Muscle layer of duodenum (tissue), 2 donors: ENCODE results near the gene VWA8.
"Not testable (repeated sequence)": the region's sequence is repeated elsewhere in the genome, so short reads cannot be mapped to it uniquely, and the experiment has no call there.

Source experiments
- H3K27ac ChIP-seq: one replicate; pipeline ENCODE4 v1.7.0; 2013; ENCODE audit warnings: mild to moderate bottlenecking, low read length
- H3K27me3 ChIP-seq: one replicate; pipeline ENCODE4 v1.7.0; 2013; ENCODE audit warnings: low read depth, mild to moderate bottlenecking, control low read depth, low read length
- H3K36me3 ChIP-seq, 2 donors: one replicate each; pipeline ENCODE4 v1.7.0; 2013; ENCODE audit warnings: low read length in 2 of 2, control low read depth in 1 of 2, mild to moderate bottlenecking in 1 of 2; ENCODE audit not compliant: insufficient read depth in 2 of 2, control insufficient read depth in 1 of 2
- H3K4me1 ChIP-seq, 2 donors: one replicate each; pipeline ENCODE4 v1.7.0; 2013; ENCODE audit warnings: low read length in 2 of 2, mild to moderate bottlenecking in 2 of 2, control low read depth in 1 of 2, moderate library complexity in 1 of 2; ENCODE audit not compliant: insufficient read depth in 2 of 2, control insufficient read depth in 1 of 2
- H3K4me3 ChIP-seq, 2 donors: one replicate each; pipeline ENCODE4 v1.7.0; 2013; ENCODE audit warnings: low read length in 2 of 2, low read depth in 1 of 2, mild to moderate bottlenecking in 1 of 2
- H3K9me3 ChIP-seq, 2 donors: one replicate each; pipeline ENCODE4 v1.7.0; 2013; ENCODE audit warnings: low read length in 2 of 2, control low read depth in 1 of 2, mild to moderate bottlenecking in 1 of 2; ENCODE audit not compliant: control insufficient read depth in 1 of 2
- donor health status: healthy.

Gene VWA8

GRCh38 chr13:41851351-41851750 lies 109.6 kb downstream of the VWA8 start:
- Histone ChIP-seq H3K4me1 (peaks cover 0 to 4% of the 10 kb centered on the region in 2 donors), H3K9me3 (no peaks in the 10 kb centered on the region), H3K4me3 (no peak overlapping the region), H3K27ac (no peak overlapping the region), H3K27me3 (no peaks in the 10 kb centered on the region), H3K36me3 (peaks cover 0 to 6% of the 10 kb centered on the region in 2 donors)

- H3K27ac ChIP-seq, result no peak overlapping the region
- no peaks in the 10 kb centered on the region for H3K9me3 ChIP-seq
- H3K4me1 ChIP-seq, result peaks cover 0 to 4% of the 10 kb centered on the region in 2 donors
- H3K4me3 ChIP-seq, result no peak overlapping the region
- no peaks in the 10 kb centered on the region for H3K27me3 ChIP-seq
- peaks cover 0 to 7% of the 10 kb centered on the region in 2 donors for H3K36me3 ChIP-seq
Measured at GRCh38 chr13:41848435-41849255, 112.3 kb downstream of the VWA8 start.

DNA sequence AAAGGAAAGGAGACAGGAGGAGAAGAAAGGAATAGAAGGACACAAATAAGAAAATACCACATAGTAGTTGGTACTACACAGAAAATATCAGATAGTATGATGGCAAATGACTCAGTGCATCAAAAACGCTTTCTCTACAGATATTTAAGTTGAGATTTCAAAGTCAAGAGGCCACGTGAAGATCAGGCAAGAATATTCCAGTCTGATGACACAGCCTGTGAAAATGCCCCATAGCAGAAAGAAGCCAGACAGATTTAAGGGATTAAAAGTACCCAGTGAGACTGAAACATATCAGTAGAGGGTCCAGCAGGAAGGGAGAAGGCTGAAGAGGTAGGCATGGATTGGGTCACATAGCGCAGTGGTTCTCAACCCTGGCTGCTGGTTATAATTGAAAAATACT lies 113.7 kb downstream of the VWA8 start:
- Histone ChIP-seq H3K36me3 (peaks cover 0 to 5% of the 10 kb centered on the region in 2 donors), H3K9me3 (no peaks in the 10 kb centered on the region), H3K27me3 (no peaks in the 10 kb centered on the region), H3K27ac (no peak overlapping the region), H3K4me3 (no peak overlapping the region), H3K4me1 (peaks cover 0 to 4% of the 10 kb centered on the region in 2 donors)

DNA sequence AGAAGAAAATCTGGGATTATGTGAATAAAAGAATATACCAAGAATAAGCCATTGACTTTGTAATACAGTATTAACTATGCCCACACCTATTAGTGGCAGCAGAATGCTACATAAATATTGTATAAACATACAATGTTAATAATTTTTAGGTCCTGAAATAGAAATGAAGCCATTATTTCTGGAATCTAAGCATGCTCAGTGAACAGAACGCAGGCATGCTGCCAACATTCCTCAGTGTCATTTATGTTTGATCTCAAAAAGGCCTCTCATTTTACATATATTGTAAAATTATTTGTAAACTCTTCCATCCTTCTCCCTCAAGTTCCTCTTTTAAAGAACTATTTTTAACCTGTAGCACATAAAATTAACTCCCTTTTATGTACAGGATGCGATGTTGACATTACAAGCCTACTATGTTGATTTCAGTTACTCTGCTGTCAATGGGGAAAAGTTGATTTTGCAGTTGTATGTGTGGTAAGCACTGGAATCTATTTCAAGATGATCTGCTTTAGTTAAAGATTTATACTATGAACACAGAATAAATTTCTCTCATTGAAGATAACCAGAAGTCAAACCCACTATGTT lies 118.8 kb downstream of the VWA8 start:
- Histone ChIP-seq H3K9me3 (no peaks in the 10 kb centered on the region), H3K36me3 (peaks cover 0 to 5% of the 10 kb centered on the region in 2 donors), H3K4me1 (no peaks in the 10 kb centered on the region), H3K27ac (no peak overlapping the region), H3K27me3 (no peaks in the 10 kb centered on the region), H3K4me3 (no peak overlapping the region)

DNA sequence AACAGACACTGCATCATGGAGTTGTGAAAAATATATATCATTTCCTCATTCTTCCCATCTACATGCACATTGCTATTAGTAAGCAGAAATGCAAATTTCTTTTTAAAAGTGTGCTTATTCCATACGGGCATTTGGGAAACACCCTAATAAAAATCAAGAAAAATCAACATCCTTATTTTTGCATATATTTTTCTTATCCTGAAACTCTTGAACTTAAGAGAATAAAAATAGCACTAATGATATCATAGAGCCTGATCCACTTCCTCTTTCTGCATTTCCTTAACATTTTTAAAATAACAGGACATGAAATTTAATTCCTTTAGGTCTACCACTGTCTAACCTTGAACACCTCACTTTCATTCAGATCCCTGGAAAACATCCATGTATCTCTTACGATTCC lies 123.3 kb downstream of the VWA8 start:
- Histone ChIP-seq H3K27ac (no peak overlapping the region), H3K9me3 (no peaks in the 10 kb centered on the region), H3K4me1 (no peaks in the 10 kb centered on the region), H3K36me3 (peaks cover 6 to 7% of the 10 kb centered on the region in 2 donors), H3K27me3 (no peaks in the 10 kb centered on the region), H3K4me3 (no peak overlapping the region)

- Histone ChIP-seq H3K27ac (no peak overlapping the region), H3K36me3 (peaks cover 7 to 13% of the 10 kb centered on the region in 2 donors), H3K4me1 (no peaks in the 10 kb centered on the region), H3K27me3 (no peaks in the 10 kb centered on the region), H3K4me3 (no peak overlapping the region), H3K9me3 (no peaks in the 10 kb centered on the region)
Measured at GRCh38 chr13:41835871-41836270, 125.0 kb downstream of the VWA8 start.

- H3K36me3 ChIP-seq, result peaks cover 7 to 13% of the 10 kb centered on the region in 2 donors
- H3K27me3 ChIP-seq, H3K27ac ChIP-seq, H3K9me3 ChIP-seq, H3K4me1 ChIP-seq, H3K4me3 ChIP-seq: not testable (repeated sequence)
Measured at GRCh38 chr13:41834697-41835096, 126.2 kb downstream of the VWA8 start.

DNA sequence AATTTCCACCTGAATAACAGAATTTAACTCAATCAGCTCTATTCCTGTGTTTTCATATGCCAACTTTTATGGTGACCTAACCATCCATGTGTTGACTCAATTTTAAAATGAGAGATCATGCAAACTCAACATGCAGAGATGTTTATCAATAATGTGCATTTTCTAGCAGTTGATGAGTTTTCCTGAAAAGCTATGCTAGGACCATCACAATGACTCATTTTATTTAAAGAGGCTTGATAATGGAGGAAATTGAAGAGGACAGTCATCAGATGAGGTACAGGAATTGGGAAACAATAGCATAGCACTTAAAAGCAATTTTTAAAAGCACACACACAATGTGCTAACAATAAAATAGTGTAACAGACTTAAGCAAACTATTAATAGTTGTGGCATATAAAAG lies 127.1 kb downstream of the VWA8 start:
- H3K36me3 ChIP-seq, result peaks cover 7 to 17% of the 10 kb centered on the region in 2 donors
- no peaks in the 10 kb centered on the region for H3K9me3 ChIP-seq
- no peaks in the 10 kb centered on the region for H3K27me3 ChIP-seq
- H3K4me3 ChIP-seq, result no peak overlapping the region
- H3K4me1 ChIP-seq, result no peaks in the 10 kb centered on the region
- H3K27ac ChIP-seq, result no peak overlapping the region

DNA sequence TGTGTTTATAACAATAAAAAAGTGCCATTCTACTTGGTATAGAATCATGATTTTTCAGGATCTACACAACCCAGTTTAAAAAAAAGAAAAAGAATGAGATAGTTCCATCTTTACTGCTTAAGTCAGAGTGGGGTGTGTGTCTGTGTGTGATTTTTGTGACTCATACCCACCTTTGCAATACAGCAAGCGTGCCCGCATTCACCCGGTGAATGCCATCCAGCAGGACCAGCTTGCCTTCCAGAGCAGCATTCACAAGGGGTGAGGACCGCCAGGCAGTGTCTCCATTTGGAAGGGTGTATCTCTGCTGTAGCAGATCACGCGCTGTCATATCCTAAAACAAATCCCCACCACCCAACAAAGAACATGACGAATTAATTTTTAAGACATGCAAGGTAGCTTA lies 127.7 kb downstream of the VWA8 start:
- H3K27ac ChIP-seq, result no peak overlapping the region
- H3K4me3 ChIP-seq, result no peak overlapping the region
- no peaks in the 10 kb centered on the region for H3K27me3 ChIP-seq
- H3K36me3 ChIP-seq, result peaks cover 7 to 17% of the 10 kb centered on the region in 2 donors
- H3K9me3 ChIP-seq, result no peaks in the 10 kb centered on the region
- H3K4me1 ChIP-seq, result no peaks in the 10 kb centered on the region

DNA sequence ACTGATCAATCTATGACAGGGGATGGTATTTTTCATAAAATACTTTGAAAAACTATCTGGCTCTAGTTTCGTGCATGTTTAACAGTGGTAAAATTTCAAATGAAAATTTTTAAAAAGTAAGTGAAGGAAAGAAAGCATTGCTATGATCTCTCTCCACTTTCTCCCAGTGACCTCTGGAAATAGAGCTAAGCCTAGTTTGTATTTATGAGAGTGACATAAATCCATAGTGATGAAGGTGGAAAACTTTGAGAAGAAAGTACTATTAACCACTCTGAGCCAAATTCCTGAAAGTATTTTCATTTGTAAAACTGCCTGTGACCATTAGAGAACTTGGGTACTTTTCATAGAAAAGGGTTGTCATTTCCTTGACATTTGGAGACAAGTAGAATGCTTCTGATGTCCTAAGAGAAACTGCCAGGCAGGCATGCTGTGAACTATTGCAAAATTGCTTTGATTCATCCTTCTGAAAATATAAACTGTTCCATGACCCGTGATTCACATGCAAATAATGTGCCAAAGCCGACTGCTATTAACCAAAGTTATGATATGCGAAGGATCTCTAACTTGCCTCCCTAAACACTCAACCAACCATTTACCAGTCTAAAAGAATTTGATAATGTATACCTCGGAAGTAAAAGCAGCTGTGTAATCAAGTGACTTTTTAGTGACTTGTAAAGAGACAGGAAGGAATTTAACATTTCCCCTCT lies 133.2 kb downstream of the VWA8 start:
- H3K4me3 ChIP-seq, result no peak overlapping the region
- peak overlapping the region; percentile 41 for H3K27ac ChIP-seq
- no peaks in the 10 kb centered on the region for H3K9me3 ChIP-seq
- no peaks in the 10 kb centered on the region for H3K4me1 ChIP-seq
- H3K27me3 ChIP-seq, result no peaks in the 10 kb centered on the region
- peaks cover 0 to 11% of the 10 kb centered on the region in 2 donors for H3K36me3 ChIP-seq

- H3K4me1 ChIP-seq, result no peaks in the 10 kb centered on the region
- H3K27me3 ChIP-seq, result no peaks in the 10 kb centered on the region
- peaks cover 0 to 4% of the 10 kb centered on the region in 2 donors for H3K36me3 ChIP-seq
- H3K9me3 ChIP-seq, result no peaks in the 10 kb centered on the region
- H3K4me3 ChIP-seq, result no peak overlapping the region
- no peak overlapping the region for H3K27ac ChIP-seq
Measured at GRCh38 chr13:41825691-41826090, 135.2 kb downstream of the VWA8 start.
